OCI-LY3 (cell line): ENCODE results near the gene ARHGAP5.

ENCODE experiments used
- H2AFZ ChIP-seq: fragments of 200-600, 300-600 bp; shearing (Covaris generic); 2 replicates; pipeline ENCODE4 v1.6.0; 2014; ENCODE audit warnings: antibody characterized with exemption, low read depth, low read length
- H3K27ac ChIP-seq: fragments of 200-600, 300-600 bp; sonication (generic); 2 replicates; pipeline ENCODE4 v1.5.1; 2014; ENCODE audit warnings: mild to moderate bottlenecking, low read length, moderate library complexity, mixed read lengths
- H3K27me3 ChIP-seq: fragments of 200-600, 300-600 bp; sonication (generic); 2 replicates; pipeline ENCODE4 v1.6.1; 2014; ENCODE audit warnings: low read depth, low read length, mixed read lengths
- H3K36me3 ChIP-seq: fragments of 200-600, 300-600 bp; sonication (generic); replicated peaks from 2 replicates; pipeline ENCODE3; 2014; ENCODE audit warnings: low read depth, low read length, mixed read lengths
- H3K4me1 ChIP-seq: fragments of 300-600, 200-600 bp; sonication (generic); 2 replicates; pipeline ENCODE4 v1.6.1; 2014; ENCODE audit warnings: low read length, mixed read lengths
- H3K4me2 ChIP-seq: fragments of 200-600, 300-600 bp; sonication (generic); 2 replicates; pipeline ENCODE4 v1.6.1; 2014; ENCODE audit warnings: low read length, mixed read lengths
- H3K4me3 ChIP-seq: fragments of 300-600, 200-600 bp; sonication (generic); 2 replicates; pipeline ENCODE4 v1.5.1; 2014; ENCODE audit warnings: antibody characterized with exemption, mild to moderate bottlenecking, low read length, moderate library complexity
- H3K79me2 ChIP-seq: fragments of 300-600, 200-600 bp; shearing (Covaris generic); 2 replicates; pipeline ENCODE4 v1.6.1; 2014; ENCODE audit warnings: mild to moderate bottlenecking, low read length, mixed read lengths
- H3K9ac ChIP-seq: fragments of 300-600, 200-600 bp; shearing (Covaris generic); 2 replicates; pipeline ENCODE4 v1.6.0; 2014; ENCODE audit warnings: mild to moderate bottlenecking, low read length, moderate library complexity
- H3K9me3 ChIP-seq: fragments of 200-600, 300-600 bp; shearing (Covaris generic); 2 replicates; pipeline ENCODE4 v1.6.1; 2014; ENCODE audit warnings: low read length, mixed read lengths; ENCODE audit not compliant: insufficient read depth
- H4K20me1 ChIP-seq: fragments of 200-600, 300-600 bp; sonication (generic); 2 replicates; pipeline ENCODE4 v1.6.1; 2016; ENCODE audit warnings: low read length, mixed read lengths; ENCODE audit not compliant: insufficient read depth
- EZH2phosphoT487 ChIP-seq: fragments of 200-600 bp; shearing (Covaris generic); IDR thresholded peaks from 2 replicates; pipeline ENCODE4 v1.6.1; 2018; ENCODE audit warnings: antibody characterized with exemption, mixed run types, low read depth
- TF ChIP-seq, protein P1 (sequence below): fragments of 200-600, 300-600 bp; sonication (generic); IDR thresholded peaks from 2 replicates; pipeline ENCODE4 v1.5.1; 2014; ENCODE audit warnings: antibody characterized with exemption, low read length, low read depth

The ARHGAP5 gene

GRCh38 chr14:32080001-32080510, 3.0 kb downstream of the ARHGAP5 start:
- Histone ChIP-seq H2AFZ (no peak overlapping the region), H3K4me2 (no peak overlapping the region), H3K9ac (no peak overlapping the region), H3K36me3 (no peaks in the 10 kb centered on the region), H3K27me3 (peaks cover 13% of the 10 kb centered on the region), H3K79me2 (peaks cover 34% of the 10 kb centered on the region), H3K4me3 (no peak overlapping the region), H3K4me1 (peaks cover 13% of the 10 kb centered on the region), H4K20me1 (peaks cover 26% of the 10 kb centered on the region), H3K9me3 (no peaks in the 10 kb centered on the region), H3K27ac (no peak overlapping the region)
- TF ChIP-seq, protein P1, sequence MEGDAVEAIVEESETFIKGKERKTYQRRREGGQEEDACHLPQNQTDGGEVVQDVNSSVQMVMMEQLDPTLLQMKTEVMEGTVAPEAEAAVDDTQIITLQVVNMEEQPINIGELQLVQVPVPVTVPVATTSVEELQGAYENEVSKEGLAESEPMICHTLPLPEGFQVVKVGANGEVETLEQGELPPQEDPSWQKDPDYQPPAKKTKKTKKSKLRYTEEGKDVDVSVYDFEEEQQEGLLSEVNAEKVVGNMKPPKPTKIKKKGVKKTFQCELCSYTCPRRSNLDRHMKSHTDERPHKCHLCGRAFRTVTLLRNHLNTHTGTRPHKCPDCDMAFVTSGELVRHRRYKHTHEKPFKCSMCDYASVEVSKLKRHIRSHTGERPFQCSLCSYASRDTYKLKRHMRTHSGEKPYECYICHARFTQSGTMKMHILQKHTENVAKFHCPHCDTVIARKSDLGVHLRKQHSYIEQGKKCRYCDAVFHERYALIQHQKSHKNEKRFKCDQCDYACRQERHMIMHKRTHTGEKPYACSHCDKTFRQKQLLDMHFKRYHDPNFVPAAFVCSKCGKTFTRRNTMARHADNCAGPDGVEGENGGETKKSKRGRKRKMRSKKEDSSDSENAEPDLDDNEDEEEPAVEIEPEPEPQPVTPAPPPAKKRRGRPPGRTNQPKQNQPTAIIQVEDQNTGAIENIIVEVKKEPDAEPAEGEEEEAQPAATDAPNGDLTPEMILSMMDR, result no peak
- no peak for TF ChIP-seq EZH2phosphoT487

GRCh38 chr14:32081901-32082300, 4.8 kb downstream of the ARHGAP5 start:
- peaks cover 34% of the 10 kb centered on the region for H3K79me2 ChIP-seq
- H4K20me1 ChIP-seq, result peaks cover 27% of the 10 kb centered on the region
- H3K36me3 ChIP-seq, result no peaks in the 10 kb centered on the region
- H3K9ac ChIP-seq, result no peak overlapping the region
- 0 out of 2 replicates have a peak, but pooled peaks cover 3% of the 10 kb centered on the region for H3K27me3 ChIP-seq
- no peak overlapping the region for H3K4me2 ChIP-seq
- H3K4me3 ChIP-seq, result no peak overlapping the region
- no peaks in the 10 kb centered on the region for H3K9me3 ChIP-seq
- TF ChIP-seq, protein P1, result no peak
- no peak for TF ChIP-seq EZH2phosphoT487
- H2AFZ ChIP-seq, result no peak overlapping the region
- peaks cover 8% of the 10 kb centered on the region for H3K4me1 ChIP-seq
- H3K27ac ChIP-seq, result no peak overlapping the region

DNA sequence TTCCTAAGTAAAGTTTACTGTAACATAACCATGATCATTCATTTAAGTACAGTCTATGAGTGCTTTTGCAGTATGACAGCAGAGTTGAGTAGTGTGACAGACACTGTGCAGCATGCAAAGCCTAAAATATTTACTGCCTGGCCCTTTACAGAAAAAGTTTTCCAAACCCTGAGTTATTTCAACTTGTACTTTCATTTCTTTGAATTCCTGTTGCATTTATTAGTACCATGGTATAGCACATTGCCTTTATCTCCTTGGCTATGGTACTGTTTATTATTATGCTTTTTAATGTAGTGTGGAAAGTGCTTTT, 6.2 kb downstream of the ARHGAP5 start:
- Histone ChIP-seq H3K27ac (no peak overlapping the region), H3K4me2 (no peak overlapping the region), H3K4me1 (peaks cover 8% of the 10 kb centered on the region), H3K27me3 (0 out of 2 replicates have a peak, but pooled peaks cover 3% of the 10 kb centered on the region), H3K9ac (no peak overlapping the region), H3K36me3 (no peaks in the 10 kb centered on the region), H2AFZ (no peak overlapping the region), H3K9me3 (no peaks in the 10 kb centered on the region), H4K20me1 (peaks cover 27% of the 10 kb centered on the region), H3K79me2 (peaks cover 31% of the 10 kb centered on the region), H3K4me3 (no peak overlapping the region)
- TF ChIP-seq, protein P1, result no peak
- TF ChIP-seq EZH2phosphoT487, result no peak

- H3K9me3 ChIP-seq, result no peaks in the 10 kb centered on the region
- no peak overlapping the region for H3K9ac ChIP-seq
- H4K20me1 ChIP-seq, result peaks cover 27% of the 10 kb centered on the region
- H3K4me2 ChIP-seq, result no peak overlapping the region
- no peak overlapping the region for H2AFZ ChIP-seq
- H3K27ac ChIP-seq, result no peak overlapping the region
- H3K4me1 ChIP-seq, result peaks cover 3% of the 10 kb centered on the region
- H3K4me3 ChIP-seq, result no peak overlapping the region
- peaks cover 27% of the 10 kb centered on the region for H3K79me2 ChIP-seq
- TF ChIP-seq, protein P1, result no peak
- no peak for TF ChIP-seq EZH2phosphoT487
- 0 out of 2 replicates have a peak, but pooled peaks cover 3% of the 10 kb centered on the region for H3K27me3 ChIP-seq
- no peaks in the 10 kb centered on the region for H3K36me3 ChIP-seq
Observed at GRCh38 chr14:32083789-32084188, 6.7 kb downstream of the ARHGAP5 start.
